ENCODE data around the gene HTR4. TPM values are rescaled to one million over a fixed set of nuclear protein-coding genes. Genes with fewer than 3 reads are reported as not detected.

Gene HTR4
- total RNA-seq, 1 donor from 2014 or later: not detected

- Mint-ChIP-seq H3K36me3 (ENCODE audit: low read depth) (no peaks in the 10 kb centered on the region), H3K4me1 (ENCODE audit: low read depth) (no peaks in the 10 kb centered on the region), H3K27ac (ENCODE audit: unreplicated experiment) (no peak overlapping the region), H3K27me3 (ENCODE audit: low read depth) (peaks cover 2% of the 10 kb centered on the region), H3K9me3 (ENCODE audit: low read depth) (no peaks in the 10 kb centered on the region), H3K4me3 (ENCODE audit: unreplicated experiment) (no peak overlapping the region)
- DNase-seq (ENCODE audit: low spot score): no peak
- no peak for TF ChIP-seq CTCF (IDR thresholded peaks at IDR 0.05)
These were observed 46.9 kb downstream of the HTR4 start for GRCh38 chr5:148607406-148607805.

GRCh38 chr5:148606296-148606695 is 48.0 kb downstream of the HTR4 start:
- H3K36me3 Mint-ChIP-seq (ENCODE audit: low read depth): no peaks in the 10 kb centered on the region
- peaks cover 2% of the 10 kb centered on the region for H3K27me3 Mint-ChIP-seq (ENCODE audit: low read depth)
- no peak overlapping the region for H3K4me3 Mint-ChIP-seq (ENCODE audit: unreplicated experiment)
- TF ChIP-seq CTCF (IDR thresholded peaks at IDR 0.05): no peak
- H3K9me3 Mint-ChIP-seq (ENCODE audit: low read depth): no peaks in the 10 kb centered on the region
- no peaks in the 10 kb centered on the region for H3K4me1 Mint-ChIP-seq (ENCODE audit: low read depth)
- no peak for DNase-seq (ENCODE audit: low spot score)
- no peak overlapping the region for H3K27ac Mint-ChIP-seq (ENCODE audit: unreplicated experiment)

GRCh38 chr5:148599187-148599586 is 55.1 kb downstream of the HTR4 start:
- Mint-ChIP-seq H3K27me3 (ENCODE audit: low read depth) (peaks cover 13% of the 10 kb centered on the region), H3K36me3 (ENCODE audit: low read depth) (peaks cover 2% of the 10 kb centered on the region), H3K27ac (ENCODE audit: unreplicated experiment) (no peak overlapping the region), H3K9me3 (ENCODE audit: low read depth) (peaks cover 11% of the 10 kb centered on the region), H3K4me1 (ENCODE audit: low read depth) (no peaks in the 10 kb centered on the region), H3K4me3 (ENCODE audit: unreplicated experiment) (no peak overlapping the region)
- DNase-seq (ENCODE audit: low spot score): no peak
- no peak for TF ChIP-seq CTCF (IDR thresholded peaks at IDR 0.05)

- peaks cover 2% of the 10 kb centered on the region for H3K36me3 Mint-ChIP-seq (ENCODE audit: low read depth)
- H3K27me3 Mint-ChIP-seq (ENCODE audit: low read depth): peaks cover 18% of the 10 kb centered on the region
- no peak for DNase-seq (ENCODE audit: low spot score)
- H3K27ac Mint-ChIP-seq (ENCODE audit: unreplicated experiment): no peak overlapping the region
- no peak overlapping the region for H3K4me3 Mint-ChIP-seq (ENCODE audit: unreplicated experiment)
- peaks cover 11% of the 10 kb centered on the region for H3K9me3 Mint-ChIP-seq (ENCODE audit: low read depth)
- TF ChIP-seq CTCF (IDR thresholded peaks at IDR 0.05): no peak
- H3K4me1 Mint-ChIP-seq (ENCODE audit: low read depth): no peaks in the 10 kb centered on the region
These were observed 58.6 kb downstream of the HTR4 start for GRCh38 chr5:148595697-148596096.

- no peaks in the 10 kb centered on the region for H3K36me3 Mint-ChIP-seq (ENCODE audit: low read depth)
- H3K27me3 Mint-ChIP-seq (ENCODE audit: low read depth): peaks cover 14% of the 10 kb centered on the region
- no peaks in the 10 kb centered on the region for H3K4me1 Mint-ChIP-seq (ENCODE audit: low read depth)
- no peak overlapping the region for H3K27ac Mint-ChIP-seq (ENCODE audit: unreplicated experiment)
- no peaks in the 10 kb centered on the region for H3K9me3 Mint-ChIP-seq (ENCODE audit: low read depth)
- no peak for TF ChIP-seq CTCF (IDR thresholded peaks at IDR 0.05)
- no peak for DNase-seq (ENCODE audit: low spot score)
- no peak overlapping the region for H3K4me3 Mint-ChIP-seq (ENCODE audit: unreplicated experiment)
These were observed 67.5 kb downstream of the HTR4 start for GRCh38 chr5:148586796-148587195.

All from chondrocyte (in vitro differentiated cells).